Measurements from ENCODE around the gene KRTAP5-1.

GRCh38 chr11:1567052-1567720 lies 17.9 kb downstream of the KRTAP5-1 start:
- no peak for TF ChIP-seq RAD21 (IDR thresholded peaks at IDR 0.05; ENCODE audit: low read depth)
- TF ChIP-seq CEBPB (IDR thresholded peaks at IDR 0.05; ENCODE audit: low read depth) = no peak
- TF ChIP-seq CTCF (IDR thresholded peaks at IDR 0.05 in 2 of 3, conservative IDR thresholded peaks at IDR 0.05 in 1 of 3; ENCODE audit: borderline replicate concordance in 1 of 3, insufficient read depth in 1 of 3, low read depth in 2 of 3, low read length in 2 of 3) = no peak
- no peak for TF ChIP-seq ZNF274 (IDR thresholded peaks at IDR 0.05; ENCODE audit: low read depth, low read length)
- no peak for TF ChIP-seq REST (IDR thresholded peaks at IDR 0.05; ENCODE audit: low read depth)
- no peak for TF ChIP-seq TCF7L2 (IDR thresholded peaks at IDR 0.05; ENCODE audit: borderline replicate concordance, extremely low read depth, insufficient read depth, insufficient read length)
- no peak for TF ChIP-seq EZH2 (IDR thresholded peaks at IDR 0.05)
- TF ChIP-seq ZBTB33 (IDR thresholded peaks at IDR 0.05; ENCODE audit: extremely low read depth, insufficient replicate concordance, low read length) = no peak

Data from HCT116 (cell line).